ENCODE data around the gene GABBR2. TPM values are rescaled to one million over a fixed set of nuclear protein-coding genes. Genes with fewer than 3 reads are reported as not detected.

The GABBR2 gene
- total and polyA plus RNA-seq, 9 of the 15 experiments (the other 6 are each of a cell fraction or from before 2014, with no cell fraction given), result 0.15 to 1.9 (median 0.32) TPM

DNA sequence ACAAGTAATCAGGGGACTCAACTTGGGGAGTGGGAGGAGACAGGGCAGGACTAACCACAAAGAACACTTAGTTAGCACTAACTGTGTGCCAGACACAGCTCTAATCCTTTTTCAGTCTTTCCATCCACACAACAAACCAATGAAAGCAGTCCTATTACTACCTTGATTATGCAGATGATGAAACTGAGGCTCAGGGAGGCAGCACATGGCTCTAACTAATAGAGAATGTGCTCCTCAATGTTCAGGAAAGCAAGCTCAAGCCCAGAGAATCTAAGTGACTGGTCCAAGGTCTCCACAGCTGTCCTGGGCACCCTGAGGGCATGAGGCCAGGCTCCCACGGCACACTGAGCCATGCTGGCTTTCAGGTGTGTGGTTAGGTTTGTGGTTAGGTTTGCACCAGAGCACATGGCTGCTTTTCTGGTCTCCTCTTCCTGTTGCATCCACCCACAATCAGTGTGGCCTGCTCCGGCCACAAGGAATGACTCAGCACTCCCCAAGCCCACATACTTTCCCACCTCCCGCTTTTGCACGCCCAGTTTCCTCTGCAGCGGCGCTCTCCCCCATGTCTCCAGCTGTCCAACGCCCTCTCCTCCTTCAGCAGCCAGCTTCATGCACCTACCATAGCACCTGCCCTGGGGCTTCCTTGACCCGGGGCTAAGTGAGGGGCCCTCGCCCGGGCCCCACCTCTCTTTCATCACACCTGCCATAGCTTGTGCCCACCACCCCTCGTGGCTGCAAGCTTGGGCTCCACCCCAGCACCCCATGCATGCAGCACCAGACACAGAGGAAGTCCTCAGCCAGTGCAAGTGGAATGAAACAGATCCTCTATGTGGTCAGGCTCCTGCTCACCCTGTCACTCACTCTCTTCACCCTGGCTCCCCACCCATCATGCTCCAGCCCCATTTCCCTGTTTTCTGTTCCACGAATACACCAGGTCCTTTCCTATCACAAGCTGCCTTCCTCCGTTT lies 133.1 kb downstream of the GABBR2 start (continued):
- TF ChIP-seq, protein P1, sequence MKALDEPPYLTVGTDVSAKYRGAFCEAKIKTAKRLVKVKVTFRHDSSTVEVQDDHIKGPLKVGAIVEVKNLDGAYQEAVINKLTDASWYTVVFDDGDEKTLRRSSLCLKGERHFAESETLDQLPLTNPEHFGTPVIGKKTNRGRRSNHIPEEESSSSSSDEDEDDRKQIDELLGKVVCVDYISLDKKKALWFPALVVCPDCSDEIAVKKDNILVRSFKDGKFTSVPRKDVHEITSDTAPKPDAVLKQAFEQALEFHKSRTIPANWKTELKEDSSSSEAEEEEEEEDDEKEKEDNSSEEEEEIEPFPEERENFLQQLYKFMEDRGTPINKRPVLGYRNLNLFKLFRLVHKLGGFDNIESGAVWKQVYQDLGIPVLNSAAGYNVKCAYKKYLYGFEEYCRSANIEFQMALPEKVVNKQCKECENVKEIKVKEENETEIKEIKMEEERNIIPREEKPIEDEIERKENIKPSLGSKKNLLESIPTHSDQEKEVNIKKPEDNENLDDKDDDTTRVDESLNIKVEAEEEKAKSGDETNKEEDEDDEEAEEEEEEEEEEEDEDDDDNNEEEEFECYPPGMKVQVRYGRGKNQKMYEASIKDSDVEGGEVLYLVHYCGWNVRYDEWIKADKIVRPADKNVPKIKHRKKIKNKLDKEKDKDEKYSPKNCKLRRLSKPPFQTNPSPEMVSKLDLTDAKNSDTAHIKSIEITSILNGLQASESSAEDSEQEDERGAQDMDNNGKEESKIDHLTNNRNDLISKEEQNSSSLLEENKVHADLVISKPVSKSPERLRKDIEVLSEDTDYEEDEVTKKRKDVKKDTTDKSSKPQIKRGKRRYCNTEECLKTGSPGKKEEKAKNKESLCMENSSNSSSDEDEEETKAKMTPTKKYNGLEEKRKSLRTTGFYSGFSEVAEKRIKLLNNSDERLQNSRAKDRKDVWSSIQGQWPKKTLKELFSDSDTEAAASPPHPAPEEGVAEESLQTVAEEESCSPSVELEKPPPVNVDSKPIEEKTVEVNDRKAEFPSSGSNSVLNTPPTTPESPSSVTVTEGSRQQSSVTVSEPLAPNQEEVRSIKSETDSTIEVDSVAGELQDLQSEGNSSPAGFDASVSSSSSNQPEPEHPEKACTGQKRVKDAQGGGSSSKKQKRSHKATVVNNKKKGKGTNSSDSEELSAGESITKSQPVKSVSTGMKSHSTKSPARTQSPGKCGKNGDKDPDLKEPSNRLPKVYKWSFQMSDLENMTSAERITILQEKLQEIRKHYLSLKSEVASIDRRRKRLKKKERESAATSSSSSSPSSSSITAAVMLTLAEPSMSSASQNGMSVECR (CRISPR knock-in tag; IDR thresholded peaks at IDR 0.05), result peak; percentile 74
- TF ChIP-seq, protein P2, sequence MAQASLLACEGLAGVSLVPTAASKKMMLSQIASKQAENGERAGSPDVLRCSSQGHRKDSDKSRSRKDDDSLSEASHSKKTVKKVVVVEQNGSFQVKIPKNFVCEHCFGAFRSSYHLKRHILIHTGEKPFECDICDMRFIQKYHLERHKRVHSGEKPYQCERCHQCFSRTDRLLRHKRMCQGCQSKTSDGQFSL (CRISPR knock-in tag; IDR thresholded peaks at IDR 0.05), result no peak
- TF ChIP-seq, protein P2 (tag; IDR thresholded peaks at IDR 0.05), result no peak
- TF ChIP-seq, protein P3, sequence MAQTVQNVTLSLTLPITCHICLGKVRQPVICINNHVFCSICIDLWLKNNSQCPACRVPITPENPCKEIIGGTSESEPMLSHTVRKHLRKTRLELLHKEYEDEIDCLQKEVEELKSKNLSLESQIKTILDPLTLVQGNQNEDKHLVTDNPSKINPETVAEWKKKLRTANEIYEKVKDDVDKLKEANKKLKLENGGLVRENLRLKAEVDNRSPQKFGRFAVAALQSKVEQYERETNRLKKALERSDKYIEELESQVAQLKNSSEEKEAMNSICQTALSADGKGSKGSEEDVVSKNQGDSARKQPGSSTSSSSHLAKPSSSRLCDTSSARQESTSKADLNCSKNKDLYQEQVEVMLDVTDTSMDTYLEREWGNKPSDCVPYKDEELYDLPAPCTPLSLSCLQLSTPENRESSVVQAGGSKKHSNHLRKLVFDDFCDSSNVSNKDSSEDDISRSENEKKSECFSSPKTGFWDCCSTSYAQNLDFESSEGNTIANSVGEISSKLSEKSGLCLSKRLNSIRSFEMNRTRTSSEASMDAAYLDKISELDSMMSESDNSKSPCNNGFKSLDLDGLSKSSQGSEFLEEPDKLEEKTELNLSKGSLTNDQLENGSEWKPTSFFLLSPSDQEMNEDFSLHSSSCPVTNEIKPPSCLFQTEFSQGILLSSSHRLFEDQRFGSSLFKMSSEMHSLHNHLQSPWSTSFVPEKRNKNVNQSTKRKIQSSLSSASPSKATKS (CRISPR knock-in tag; IDR thresholded peaks at IDR 0.05), result no peak
- TF ChIP-seq ZNF766 (CRISPR knock-in tag; conservative IDR thresholded peaks at IDR 0.05), result no peak
- TF ChIP-seq HDAC3 (IDR thresholded peaks at IDR 0.05; ENCODE audit: borderline replicate concordance, partially characterized antibody), result no peak
- peak; percentile 88; the same call in 1 of the 2 replicates for TF ChIP-seq ZNF175 (CRISPR knock-in tag; IDR thresholded peaks at IDR 0.05; ENCODE audit: low read depth)
- TF ChIP-seq FOXK2 (conservative IDR thresholded peaks at IDR 0.05 in 1 of 2, IDR thresholded peaks at IDR 0.05 in 1 of 2; ENCODE audit: low read depth in 2 of 2), result no peak; a peak in 1 of 4 replicates
- TF ChIP-seq, protein P4, sequence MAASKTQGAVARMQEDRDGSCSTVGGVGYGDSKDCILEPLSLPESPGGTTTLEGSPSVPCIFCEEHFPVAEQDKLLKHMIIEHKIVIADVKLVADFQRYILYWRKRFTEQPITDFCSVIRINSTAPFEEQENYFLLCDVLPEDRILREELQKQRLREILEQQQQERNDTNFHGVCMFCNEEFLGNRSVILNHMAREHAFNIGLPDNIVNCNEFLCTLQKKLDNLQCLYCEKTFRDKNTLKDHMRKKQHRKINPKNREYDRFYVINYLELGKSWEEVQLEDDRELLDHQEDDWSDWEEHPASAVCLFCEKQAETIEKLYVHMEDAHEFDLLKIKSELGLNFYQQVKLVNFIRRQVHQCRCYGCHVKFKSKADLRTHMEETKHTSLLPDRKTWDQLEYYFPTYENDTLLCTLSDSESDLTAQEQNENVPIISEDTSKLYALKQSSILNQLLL (CRISPR knock-in tag; IDR thresholded peaks at IDR 0.05; ENCODE audit: borderline replicate concordance), result no peak
- TF ChIP-seq, protein P5, sequence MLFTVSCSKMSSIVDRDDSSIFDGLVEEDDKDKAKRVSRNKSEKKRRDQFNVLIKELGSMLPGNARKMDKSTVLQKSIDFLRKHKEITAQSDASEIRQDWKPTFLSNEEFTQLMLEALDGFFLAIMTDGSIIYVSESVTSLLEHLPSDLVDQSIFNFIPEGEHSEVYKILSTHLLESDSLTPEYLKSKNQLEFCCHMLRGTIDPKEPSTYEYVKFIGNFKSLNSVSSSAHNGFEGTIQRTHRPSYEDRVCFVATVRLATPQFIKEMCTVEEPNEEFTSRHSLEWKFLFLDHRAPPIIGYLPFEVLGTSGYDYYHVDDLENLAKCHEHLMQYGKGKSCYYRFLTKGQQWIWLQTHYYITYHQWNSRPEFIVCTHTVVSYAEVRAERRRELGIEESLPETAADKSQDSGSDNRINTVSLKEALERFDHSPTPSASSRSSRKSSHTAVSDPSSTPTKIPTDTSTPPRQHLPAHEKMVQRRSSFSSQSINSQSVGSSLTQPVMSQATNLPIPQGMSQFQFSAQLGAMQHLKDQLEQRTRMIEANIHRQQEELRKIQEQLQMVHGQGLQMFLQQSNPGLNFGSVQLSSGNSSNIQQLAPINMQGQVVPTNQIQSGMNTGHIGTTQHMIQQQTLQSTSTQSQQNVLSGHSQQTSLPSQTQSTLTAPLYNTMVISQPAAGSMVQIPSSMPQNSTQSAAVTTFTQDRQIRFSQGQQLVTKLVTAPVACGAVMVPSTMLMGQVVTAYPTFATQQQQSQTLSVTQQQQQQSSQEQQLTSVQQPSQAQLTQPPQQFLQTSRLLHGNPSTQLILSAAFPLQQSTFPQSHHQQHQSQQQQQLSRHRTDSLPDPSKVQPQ (CRISPR knock-in tag; IDR thresholded peaks at IDR 0.05; ENCODE audit: borderline replicate concordance), result no peak
- TF ChIP-seq CCAR2 (IDR thresholded peaks at IDR 0.05; ENCODE audit: low read depth, low read length), result no peak
- TF ChIP-seq TCFL5 (CRISPR knock-in tag; conservative IDR thresholded peaks at IDR 0.05), result no peak

Measured in K562 (cell line).